HUES64 (cell line): ENCODE data around the gene MAP2K2.

Source experiments
- H3K27ac ChIP-seq: 2 replicates; pipeline ENCODE4 v1.7.0; 2013; ENCODE audit warnings: low read depth, low read length, inconsistent platforms
- H3K27me3 ChIP-seq: 2 replicates; pipeline ENCODE4 v1.6.1; 2013; ENCODE audit warnings: mild to moderate bottlenecking, low read length; ENCODE audit not compliant: insufficient read depth
- H3K36me3 ChIP-seq: 2 replicates; pipeline ENCODE4 v1.6.1; 2013; ENCODE audit warnings: mild to moderate bottlenecking, low read length; ENCODE audit not compliant: insufficient read depth
- H3K4me1 ChIP-seq: 2 replicates; pipeline ENCODE4 v1.6.1; 2013; ENCODE audit warnings: mild to moderate bottlenecking, low read length, moderate library complexity; ENCODE audit not compliant: insufficient read depth
- H3K4me3 ChIP-seq: 2 replicates; pipeline ENCODE4 v1.5.1; 2013; ENCODE audit warnings: mild to moderate bottlenecking, low read length, moderate library complexity
- H3K9ac ChIP-seq: 2 replicates; pipeline ENCODE4 v1.6.1; 2013; ENCODE audit warnings: mild to moderate bottlenecking, low read depth, low read length
- H3K9me3 ChIP-seq: 2 replicates; pipeline ENCODE4 v1.6.1; 2013; ENCODE audit warnings: low read depth, low read length; ENCODE audit not compliant: insufficient read depth
- WGBS: fragments of 150-250, 120-280 bp; methylation state at CpG from one replicate; pipeline ENCODE4 v1.1.7; 2013; ENCODE audit warnings: missing lambda C conversion rate; 5-methylcytosine and 5-hydroxymethylcytosine counted together

MAP2K2 gene

GRCh38 chr19:4096049-4096892 is 27.7 kb downstream of the MAP2K2 start:
- peaks cover 78% of the 10 kb centered on the region for H3K36me3 ChIP-seq
- no peaks in the 10 kb centered on the region for H3K27me3 ChIP-seq
- H3K4me1 ChIP-seq: no peaks in the 10 kb centered on the region
- WGBS: 94% methylated on average over 31 of the region's 31 CpGs
- H3K9ac ChIP-seq: no peak overlapping the region
- no peak overlapping the region for H3K27ac ChIP-seq
- H3K4me3 ChIP-seq: no peak overlapping the region
- H3K9me3 ChIP-seq: no peaks in the 10 kb centered on the region

- Histone ChIP-seq H3K4me1 (no peaks in the 10 kb centered on the region), H3K27ac (no peak overlapping the region), H3K9ac (no peak overlapping the region), H3K36me3 (peaks cover 75% of the 10 kb centered on the region), H3K4me3 (no peak overlapping the region), H3K27me3 (no peaks in the 10 kb centered on the region), H3K9me3 (no peaks in the 10 kb centered on the region)
- 94% methylated on average over 12 of the region's 12 CpGs for WGBS
Observed at GRCh38 chr19:4095488-4095844, 28.5 kb downstream of the MAP2K2 start.

GRCh38 chr19:4094761-4095487 is 29.0 kb downstream of the MAP2K2 start:
- Histone ChIP-seq H3K27me3 (no peaks in the 10 kb centered on the region), H3K9me3 (no peaks in the 10 kb centered on the region), H3K4me1 (no peaks in the 10 kb centered on the region), H3K9ac (no peak overlapping the region), H3K27ac (no peak overlapping the region), H3K36me3 (peaks cover 75% of the 10 kb centered on the region), H3K4me3 (no peak overlapping the region)
- 94% methylated on average over 35 of the region's 35 CpGs for WGBS

DNA sequence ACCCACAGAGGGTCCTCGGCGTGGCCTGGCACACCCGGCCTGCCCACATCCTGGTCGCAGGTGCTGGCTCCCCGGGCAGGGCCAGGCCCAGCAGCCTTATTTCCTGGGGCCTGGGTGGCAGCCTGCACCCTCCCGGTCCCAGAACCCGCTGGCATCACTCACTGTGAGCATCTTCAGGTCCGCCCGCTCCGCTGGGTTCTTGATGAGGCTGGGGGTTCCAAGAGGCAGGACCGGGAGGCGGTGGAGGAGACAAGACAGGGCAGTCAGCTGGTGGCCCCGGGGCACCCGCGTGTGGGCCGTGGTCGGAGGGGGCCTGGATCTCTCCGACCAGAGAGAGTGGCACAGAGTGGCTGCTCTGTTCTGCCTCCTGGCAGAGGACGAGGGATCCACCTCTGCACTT is 29.6 kb downstream of the MAP2K2 start:
- no peak overlapping the region for H3K27ac ChIP-seq
- no peaks in the 10 kb centered on the region for H3K27me3 ChIP-seq
- no peak overlapping the region for H3K4me3 ChIP-seq
- H3K9ac ChIP-seq: no peak overlapping the region
- 96% methylated on average over 19 of the region's 19 CpGs for WGBS
- no peaks in the 10 kb centered on the region for H3K4me1 ChIP-seq
- no peaks in the 10 kb centered on the region for H3K9me3 ChIP-seq
- H3K36me3 ChIP-seq: peaks cover 75% of the 10 kb centered on the region

GRCh38 chr19:4093643-4094175 is 30.2 kb downstream of the MAP2K2 start:
- 96% methylated on average over 18 of the region's 18 CpGs for WGBS
- H3K36me3 ChIP-seq: peaks cover 75% of the 10 kb centered on the region

DNA sequence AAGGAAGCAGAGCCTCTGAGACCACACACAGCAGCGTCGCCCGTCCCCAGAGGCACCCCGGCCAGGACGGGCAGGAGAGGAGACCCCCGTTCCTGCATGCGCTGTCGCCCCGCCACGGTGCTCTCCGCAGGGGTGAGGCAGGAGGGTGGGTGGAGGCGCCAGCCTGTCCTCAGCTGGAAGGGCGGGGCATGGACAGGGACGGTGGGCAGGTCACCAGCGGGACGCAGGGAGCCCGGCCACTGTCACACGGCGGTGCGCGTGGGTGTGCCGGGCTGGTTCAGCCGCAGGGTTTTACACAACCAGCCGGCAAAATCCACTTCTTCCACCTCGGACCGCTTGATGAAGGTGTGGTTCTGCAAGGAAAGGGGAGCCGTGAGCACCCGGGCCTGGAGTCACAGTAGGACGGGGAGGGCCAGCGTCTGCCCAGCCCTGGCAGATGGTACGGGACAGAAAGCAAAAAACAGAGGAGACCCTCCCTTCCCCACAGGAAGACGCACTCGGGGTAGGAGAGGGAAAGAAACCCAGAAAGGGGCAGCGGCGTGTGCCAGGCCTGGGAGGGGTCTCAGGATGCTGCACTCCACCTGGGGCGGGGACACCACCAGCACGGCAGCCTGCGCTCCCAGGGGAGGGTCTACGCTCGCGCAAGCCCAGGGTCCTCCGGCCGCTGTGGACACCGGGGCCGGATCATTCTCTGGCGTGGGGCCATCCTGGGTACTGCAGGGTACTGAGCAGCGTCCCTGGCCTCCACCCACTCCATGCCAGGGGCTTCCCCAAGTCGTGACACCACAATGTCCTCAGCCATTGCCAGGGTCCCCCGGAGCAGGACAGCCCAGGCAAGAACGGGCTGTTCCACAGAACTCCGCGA is 33.3 kb downstream of the MAP2K2 start:
- no peaks in the 10 kb centered on the region for H3K9me3 ChIP-seq
- no peaks in the 10 kb centered on the region for H3K27me3 ChIP-seq
- peaks cover 49% of the 10 kb centered on the region for H3K36me3 ChIP-seq
- H3K4me3 ChIP-seq: no peak overlapping the region
- H3K4me1 ChIP-seq: no peaks in the 10 kb centered on the region
- WGBS: 95% methylated on average over 52 of the region's 52 CpGs
- H3K27ac ChIP-seq: no peak overlapping the region
- H3K9ac ChIP-seq: no peak overlapping the region

More at GRCh38 chr19:4093643-4094175, 30.2 kb downstream of the MAP2K2 start:
- no peak overlapping the region for H3K4me3 ChIP-seq
- H3K27ac ChIP-seq: no peak overlapping the region
- no peaks in the 10 kb centered on the region for H3K27me3 ChIP-seq
- H3K4me1 ChIP-seq: no peaks in the 10 kb centered on the region
- H3K9me3 ChIP-seq: no peaks in the 10 kb centered on the region
- no peak overlapping the region for H3K9ac ChIP-seq

DNA sequence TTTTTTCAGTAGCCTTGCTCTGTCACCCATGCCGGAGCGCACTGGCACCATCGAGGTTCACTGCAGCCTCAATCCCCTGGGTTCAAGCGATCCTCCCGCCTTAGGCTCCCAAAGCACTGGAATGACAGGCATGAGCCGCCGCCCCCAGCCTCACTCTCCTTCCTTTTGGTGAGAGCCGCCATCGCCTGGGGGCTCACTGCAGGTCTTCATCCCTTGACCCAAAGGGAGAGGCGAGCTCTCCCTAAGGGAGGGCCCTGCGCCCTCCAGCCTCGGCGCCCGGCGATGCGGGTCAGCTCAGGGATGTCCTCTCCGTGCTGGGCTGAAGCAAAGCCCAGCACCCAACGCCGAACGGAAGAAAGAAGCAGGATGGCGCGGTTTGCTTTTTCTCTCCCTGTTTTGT is 34.0 kb downstream of the MAP2K2 start:
- 96% methylated on average over 22 of the region's 22 CpGs for WGBS
- no peak overlapping the region for H3K4me3 ChIP-seq
- H3K9me3 ChIP-seq: no peaks in the 10 kb centered on the region
- no peak overlapping the region for H3K9ac ChIP-seq
- no peaks in the 10 kb centered on the region for H3K4me1 ChIP-seq
- no peak overlapping the region for H3K27ac ChIP-seq
- peaks cover 45% of the 10 kb centered on the region for H3K36me3 ChIP-seq
- no peaks in the 10 kb centered on the region for H3K27me3 ChIP-seq

- Histone ChIP-seq H3K36me3 (peaks cover 42% of the 10 kb centered on the region), H3K9ac (no peak overlapping the region), H3K4me3 (no peak overlapping the region), H3K9me3 (no peaks in the 10 kb centered on the region), H3K4me1 (no peaks in the 10 kb centered on the region), H3K27ac (no peak overlapping the region), H3K27me3 (no peaks in the 10 kb centered on the region)
- WGBS: 94% methylated on average over 26 of the region's 26 CpGs
Observed at GRCh38 chr19:4089400-4089908, 34.5 kb downstream of the MAP2K2 start.

- 100% methylated on average over 2 of the region's 2 CpGs for WGBS
- H3K4me3 ChIP-seq: no peak overlapping the region
- H3K36me3 ChIP-seq: peaks cover 38% of the 10 kb centered on the region
- H3K9me3 ChIP-seq: no peaks in the 10 kb centered on the region
- H3K4me1 ChIP-seq: no peaks in the 10 kb centered on the region
- no peak overlapping the region for H3K9ac ChIP-seq
- no peak overlapping the region for H3K27ac ChIP-seq
- no peaks in the 10 kb centered on the region for H3K27me3 ChIP-seq
Observed at GRCh38 chr19:4088975-4089374, 34.9 kb downstream of the MAP2K2 start.

DNA sequence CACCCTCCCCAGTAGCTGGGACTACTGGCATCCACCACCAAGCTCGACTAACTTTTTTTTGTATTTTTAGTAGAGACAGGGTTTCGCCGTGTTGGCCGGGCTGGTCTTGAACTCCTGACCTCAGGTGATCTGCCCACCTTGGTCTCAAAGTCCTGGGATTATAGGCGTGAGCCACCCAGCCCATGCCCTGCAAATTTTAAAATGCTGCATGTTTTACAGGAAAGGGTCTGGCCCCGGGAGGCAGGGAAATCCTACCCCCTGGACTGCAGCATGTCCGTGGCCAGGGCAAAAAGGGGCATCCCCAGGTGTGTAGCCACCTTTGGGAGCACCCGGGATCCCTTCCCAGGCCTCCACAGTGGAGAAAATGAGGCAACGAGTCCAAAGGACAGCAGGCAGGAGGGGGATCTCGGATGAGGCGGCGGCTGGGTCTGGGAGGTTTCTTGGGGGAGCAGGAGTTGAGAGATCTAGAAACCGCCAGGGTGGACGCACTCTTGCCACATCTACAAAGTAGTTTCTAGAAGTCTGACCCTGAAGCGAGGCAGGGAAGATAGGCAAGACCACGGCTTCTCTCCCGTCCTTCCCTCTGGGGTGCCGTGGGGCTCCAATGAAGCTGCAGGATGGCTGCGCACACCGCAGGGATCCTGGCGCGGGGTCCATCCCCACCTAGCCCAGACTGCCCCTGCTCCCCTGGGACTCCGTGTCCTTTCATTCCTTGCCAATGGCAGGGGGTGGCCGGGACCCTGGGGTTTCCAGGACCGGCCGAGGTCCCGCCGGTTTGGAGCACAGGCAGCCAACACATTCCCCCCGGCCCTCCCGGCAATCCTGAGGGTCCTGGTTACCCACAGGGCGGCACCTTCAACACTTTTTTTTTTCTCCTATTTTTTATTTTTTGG is 35.9 kb downstream of the MAP2K2 start:
- Histone ChIP-seq H3K27ac (no peak overlapping the region; the same call in 1 of the 2 replicates), H3K36me3 (peaks cover 32% of the 10 kb centered on the region), H3K9me3 (no peaks in the 10 kb centered on the region), H3K4me3 (no peak overlapping the region), H3K4me1 (no peaks in the 10 kb centered on the region), H3K9ac (no peak overlapping the region; the same call in 1 of the 2 replicates), H3K27me3 (no peaks in the 10 kb centered on the region)
- 92% methylated on average over 31 of the region's 31 CpGs for WGBS
